ENCODE results near the gene PSMA5. TPM values are rescaled to one million over a fixed set of nuclear protein-coding genes. Genes with fewer than 3 reads are reported as not detected.
A peak's percentile ranks its signal among the peaks of the same experiment; 100 is the strongest.

Gene PSMA5
- total and polyA plus RNA-seq, 2 of the 13 experiments (the other 11 are each of a cell fraction or from before 2014, with no cell fraction given): 140 to 169 TPM

GRCh38 chr1:109397581-109398342 lies 28.5 kb downstream of the PSMA5 start, which contains the start of gene SORT1 (continued):
- TF ChIP-seq ZNF563 (CRISPR knock-in tag; IDR thresholded peaks at IDR 0.05) (no peak), PLRG1 (conservative IDR thresholded peaks at IDR 0.05) (no peak), ZNF136 (CRISPR knock-in tag; IDR thresholded peaks at IDR 0.05; ENCODE audit: low read depth) (no peak), ZNF280B (CRISPR knock-in tag; IDR thresholded peaks at IDR 0.05; ENCODE audit: borderline replicate concordance) (peak; percentile 45; the same call in 1 of the 2 replicates), THAP9 (CRISPR knock-in tag; IDR thresholded peaks at IDR 0.05; ENCODE audit: borderline replicate concordance) (no peak; the same call in 1 of the 2 replicates), ZNF710 (CRISPR knock-in tag; IDR thresholded peaks at IDR 0.05; ENCODE audit: borderline replicate concordance) (no peak), TBP (CRISPR knock-in tag; IDR thresholded peaks at IDR 0.05) (no peak), ZFP41 (CRISPR knock-in tag; IDR thresholded peaks at IDR 0.05; ENCODE audit: borderline replicate concordance) (no peak), KDM6A (CRISPR knock-in tag; IDR thresholded peaks at IDR 0.05; ENCODE audit: low read depth) (no peak), ZNF225 (CRISPR knock-in tag; IDR thresholded peaks at IDR 0.05) (no peak), NR2F6 (IDR thresholded peaks at IDR 0.05) (peak; percentile 29), NR2F6 (CRISPR knock-in tag; IDR thresholded peaks at IDR 0.05) (peak; percentile 60; the same call in 1 of the 2 replicates), ZNF143 (CRISPR knock-in tag; IDR thresholded peaks at IDR 0.05) (no peak), ZNF274 (CRISPR knock-in tag; IDR thresholded peaks at IDR 0.05) (0 out of 2 replicates have a peak, but pooled peaks have one; percentile 38), SALL2 (CRISPR knock-in tag; IDR thresholded peaks at IDR 0.05) (no peak), BATF2 (CRISPR knock-in tag; IDR thresholded peaks at IDR 0.05) (no peak), TAF1 (CRISPR knock-in tag; IDR thresholded peaks at IDR 0.05) (peak; percentile 46; the same call in 1 of the 2 replicates), CENPT (CRISPR knock-in tag; IDR thresholded peaks at IDR 0.05; ENCODE audit: low read depth) (no peak), NFIB (CRISPR knock-in tag; IDR thresholded peaks at IDR 0.05; ENCODE audit: borderline replicate concordance) (no peak), NCOR1 (IDR thresholded peaks at IDR 0.05; ENCODE audit: borderline replicate concordance, low read length) (no peak), TSC22D2 (CRISPR knock-in tag; IDR thresholded peaks at IDR 0.05; ENCODE audit: borderline replicate concordance) (no peak), ARNTL (CRISPR knock-in tag; IDR thresholded peaks at IDR 0.05) (no peak), TARDBP (CRISPR knock-in tag; IDR thresholded peaks at IDR 0.05) (no peak), ZNF367 (CRISPR knock-in tag; IDR thresholded peaks at IDR 0.05; ENCODE audit: borderline replicate concordance) (no peak; the same call in 1 of the 2 replicates)
